Gastroesophageal sphincter (tissue), 3 donors: ENCODE data around the gene LTB4R.

Experiments used
- EP300 ChIP-seq: sonication (generic); formaldehyde crosslinking; IDR thresholded peaks from one replicate; pipeline ENCODE4 v1.6.1; 2017; ENCODE audit warnings: antibody characterized with exemption, mild to moderate bottlenecking
- POLR2A ChIP-seq, 2 donors: fragments of 450-650 bp; IDR thresholded peaks; one replicate each; pipeline ENCODE4 v1.6.1; 2017; ENCODE audit warnings: antibody characterized with exemption in 2 of 2, mild to moderate bottlenecking in 2 of 2, moderate library complexity in 1 of 2
- TF ChIP-seq, protein P1 (sequence below), 4 experiments: fragments of 200-600 bp in 2 of 4; fragments of 450-650 bp in 2 of 4; sonication (generic) in 1 of 4; IDR thresholded peaks; one replicate each; pipeline ENCODE4 v1.5.1; 2017 to 2019; ENCODE audit warnings: antibody characterized with exemption in 4 of 4, mild to moderate bottlenecking in 2 of 4, moderate library complexity in 2 of 4

DNA sequence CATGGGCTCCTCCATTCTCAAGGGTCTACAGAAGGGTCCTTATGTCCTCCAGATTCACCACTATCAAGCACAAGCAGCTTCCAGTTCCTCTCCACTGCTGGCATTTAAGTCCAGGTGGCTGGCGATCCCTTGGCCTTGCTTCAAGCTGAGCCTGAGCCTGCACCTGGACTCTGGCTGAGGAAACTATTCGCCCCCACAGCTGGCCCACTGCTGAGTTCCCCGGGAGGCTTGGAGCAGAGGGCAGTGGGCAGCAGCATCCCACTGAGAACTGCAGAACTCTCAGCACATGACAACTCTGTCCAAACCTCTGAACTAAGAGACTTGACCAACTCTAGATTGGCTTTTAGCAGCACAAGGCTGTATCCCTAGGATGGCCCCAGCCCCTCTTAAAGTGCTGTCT, 28.6 kb upstream of the LTB4R start:
- no peak for TF ChIP-seq POLR2A (IDR thresholded peaks at IDR 0.05)
- TF ChIP-seq, protein P1, sequence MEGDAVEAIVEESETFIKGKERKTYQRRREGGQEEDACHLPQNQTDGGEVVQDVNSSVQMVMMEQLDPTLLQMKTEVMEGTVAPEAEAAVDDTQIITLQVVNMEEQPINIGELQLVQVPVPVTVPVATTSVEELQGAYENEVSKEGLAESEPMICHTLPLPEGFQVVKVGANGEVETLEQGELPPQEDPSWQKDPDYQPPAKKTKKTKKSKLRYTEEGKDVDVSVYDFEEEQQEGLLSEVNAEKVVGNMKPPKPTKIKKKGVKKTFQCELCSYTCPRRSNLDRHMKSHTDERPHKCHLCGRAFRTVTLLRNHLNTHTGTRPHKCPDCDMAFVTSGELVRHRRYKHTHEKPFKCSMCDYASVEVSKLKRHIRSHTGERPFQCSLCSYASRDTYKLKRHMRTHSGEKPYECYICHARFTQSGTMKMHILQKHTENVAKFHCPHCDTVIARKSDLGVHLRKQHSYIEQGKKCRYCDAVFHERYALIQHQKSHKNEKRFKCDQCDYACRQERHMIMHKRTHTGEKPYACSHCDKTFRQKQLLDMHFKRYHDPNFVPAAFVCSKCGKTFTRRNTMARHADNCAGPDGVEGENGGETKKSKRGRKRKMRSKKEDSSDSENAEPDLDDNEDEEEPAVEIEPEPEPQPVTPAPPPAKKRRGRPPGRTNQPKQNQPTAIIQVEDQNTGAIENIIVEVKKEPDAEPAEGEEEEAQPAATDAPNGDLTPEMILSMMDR (IDR thresholded peaks at IDR 0.05): no peak
- no peak for TF ChIP-seq EP300
